ENCODE results near the gene GHRH. TPM values are rescaled to one million over a fixed set of nuclear protein-coding genes. Genes with fewer than 3 reads are reported as not detected.

Gene GHRH
- polyA plus RNA-seq, 2 of the 4 experiments (the other 2 are of a cell fraction), result not detected

- Histone ChIP-seq H3K27ac (no peak overlapping the region), H3K4me3 (no peak overlapping the region), H3K9me3 (no peaks in the 10 kb centered on the region), H3K4me2 (no peak overlapping the region), H3K4me1 (peaks cover 7% of the 10 kb centered on the region; the same call in 2 of the 3 replicates)
- no peak for DNase-seq (ENCODE audit: low read depth in 1 of 2, low spot score in 1 of 2)
- POLR2A ChIA-PET, result no interaction called here
- no peak for FAIRE-seq
- CTCF ChIA-PET, result interaction anchor here (1.4 to 13.7 kb wide), 3 partner anchors 11 to 330 kb away, joined by 4 to 105 read pairs (median 14); no protein-coding TSS in a partner anchor
- ATAC-seq, result no peak
- WGBS (ENCODE audit: missing lambda C conversion rate), result 86% methylated on average over 3 of the region's 3 CpGs
- TF ChIP-seq ESRRA (IDR thresholded peaks at IDR 0.05; ENCODE audit: borderline replicate concordance, low read length), result no peak
Observed at GRCh38 chr20:37204056-37204455, 57.6 kb downstream of the GHRH start.

- 61% methylated on average over 6 of the region's 6 CpGs for WGBS (ENCODE audit: missing lambda C conversion rate)
- H3K9me3 ChIP-seq, result no peaks in the 10 kb centered on the region
- ATAC-seq (peak; percentile 87 to 89), DNase-seq (ENCODE audit: low read depth in 1 of 2, low spot score in 1 of 2) (peak; percentile 70 to 72), FAIRE-seq (peak; percentile 49)
- peaks cover 7% of the 10 kb centered on the region; the same call in 2 of the 3 replicates for H3K4me1 ChIP-seq
- ChIA-PET POLR2A (no interaction called here), CTCF (interaction anchor here (0.6 to 13.7 kb wide), 13 partner anchors 10 to 339 kb away, joined by 3 to 105 read pairs (median 4); no protein-coding TSS in a partner anchor)
- H3K27ac ChIP-seq, result no peak overlapping the region
- H3K4me3 ChIP-seq, result no peak overlapping the region
- peak overlapping the region; percentile 15; the same call in 1 of the 3 replicates for H3K4me2 ChIP-seq
- TF ChIP-seq BCL3 (IDR thresholded peaks at IDR 0.05) (no peak), SMC3 (IDR thresholded peaks at IDR 0.05) (peak; percentile 66), CEBPB (IDR thresholded peaks at IDR 0.05) (peak in 1 of 2 experiments; percentile 41; a peak in 1 of 4 replicates), ESRRA (IDR thresholded peaks at IDR 0.05; ENCODE audit: borderline replicate concordance, low read length) (no peak), ZC3H11A (IDR thresholded peaks at IDR 0.05) (no peak), HDAC2 (IDR thresholded peaks at IDR 0.05) (no peak), FOSL2 (IDR thresholded peaks at IDR 0.05) (no peak), FOSL2 (CRISPR knock-in tag; IDR thresholded peaks at IDR 0.05) (peak; percentile 80), RAD21 (conservative IDR thresholded peaks at IDR 0.05 in 1 of 2, IDR thresholded peaks at IDR 0.05 in 1 of 2) (peak; percentile 28 to 33)
- TF ChIP-seq, protein P1, sequence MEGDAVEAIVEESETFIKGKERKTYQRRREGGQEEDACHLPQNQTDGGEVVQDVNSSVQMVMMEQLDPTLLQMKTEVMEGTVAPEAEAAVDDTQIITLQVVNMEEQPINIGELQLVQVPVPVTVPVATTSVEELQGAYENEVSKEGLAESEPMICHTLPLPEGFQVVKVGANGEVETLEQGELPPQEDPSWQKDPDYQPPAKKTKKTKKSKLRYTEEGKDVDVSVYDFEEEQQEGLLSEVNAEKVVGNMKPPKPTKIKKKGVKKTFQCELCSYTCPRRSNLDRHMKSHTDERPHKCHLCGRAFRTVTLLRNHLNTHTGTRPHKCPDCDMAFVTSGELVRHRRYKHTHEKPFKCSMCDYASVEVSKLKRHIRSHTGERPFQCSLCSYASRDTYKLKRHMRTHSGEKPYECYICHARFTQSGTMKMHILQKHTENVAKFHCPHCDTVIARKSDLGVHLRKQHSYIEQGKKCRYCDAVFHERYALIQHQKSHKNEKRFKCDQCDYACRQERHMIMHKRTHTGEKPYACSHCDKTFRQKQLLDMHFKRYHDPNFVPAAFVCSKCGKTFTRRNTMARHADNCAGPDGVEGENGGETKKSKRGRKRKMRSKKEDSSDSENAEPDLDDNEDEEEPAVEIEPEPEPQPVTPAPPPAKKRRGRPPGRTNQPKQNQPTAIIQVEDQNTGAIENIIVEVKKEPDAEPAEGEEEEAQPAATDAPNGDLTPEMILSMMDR (IDR thresholded peaks at IDR 0.05), result peak; percentile 86
Observed at GRCh38 chr20:37202267-37202943, 59.2 kb downstream of the GHRH start.

- 72% methylated on average over 2 of the region's 2 CpGs for WGBS (ENCODE audit: missing lambda C conversion rate)
- CTCF ChIA-PET, result interaction anchor here (1.0 to 3.1 kb wide), 7 partner anchors 10 to 340 kb away, joined by 3 to 24 read pairs (median 4); no protein-coding TSS in a partner anchor
- Histone ChIP-seq H3K27ac (no peak overlapping the region), H3K9me3 (no peaks in the 10 kb centered on the region), H3K4me1 (peaks cover 7% of the 10 kb centered on the region; the same call in 2 of the 3 replicates), H3K4me3 (no peak overlapping the region), H3K4me2 (peak overlapping the region; percentile 15; the same call in 1 of the 3 replicates)
- no peak for FAIRE-seq
- POLR2A ChIA-PET, result interaction anchor here (0.7 kb wide), 1 partner anchor 23 kb away, joined by 3 read pairs; the partner anchor contains the start of genes MROH8 and RPN2
- no peak for ATAC-seq
- no peak for DNase-seq (ENCODE audit: low read depth in 1 of 2, low spot score in 1 of 2)
- TF ChIP-seq BHLHE40 (IDR thresholded peaks at IDR 0.05; ENCODE audit: low read depth, low read length) (no peak), FOSB (CRISPR knock-in tag; IDR thresholded peaks at IDR 0.05) (no peak), FOXS1 (CRISPR knock-in tag; IDR thresholded peaks at IDR 0.05) (no peak), NPAS2 (CRISPR knock-in tag; IDR thresholded peaks at IDR 0.05; ENCODE audit: borderline replicate concordance) (no peak), JUN (IDR thresholded peaks at IDR 0.05) (no peak), SREBF2 (IDR thresholded peaks at IDR 0.05) (no peak), ESRRA (IDR thresholded peaks at IDR 0.05; ENCODE audit: borderline replicate concordance, low read length) (no peak), RARB (CRISPR knock-in tag; IDR thresholded peaks at IDR 0.05) (no peak), POLR2AphosphoS2 (conservative IDR thresholded peaks at IDR 0.05; ENCODE audit: low read length) (no peak), HOXB13 (CRISPR knock-in tag; IDR thresholded peaks at IDR 0.05; ENCODE audit: low read depth) (no peak), CBX2 (IDR thresholded peaks at IDR 0.05; ENCODE audit: borderline replicate concordance, low read depth) (no peak)
- TF ChIP-seq, protein P1 (IDR thresholded peaks at IDR 0.05), result no peak
- TF ChIP-seq, protein P2, sequence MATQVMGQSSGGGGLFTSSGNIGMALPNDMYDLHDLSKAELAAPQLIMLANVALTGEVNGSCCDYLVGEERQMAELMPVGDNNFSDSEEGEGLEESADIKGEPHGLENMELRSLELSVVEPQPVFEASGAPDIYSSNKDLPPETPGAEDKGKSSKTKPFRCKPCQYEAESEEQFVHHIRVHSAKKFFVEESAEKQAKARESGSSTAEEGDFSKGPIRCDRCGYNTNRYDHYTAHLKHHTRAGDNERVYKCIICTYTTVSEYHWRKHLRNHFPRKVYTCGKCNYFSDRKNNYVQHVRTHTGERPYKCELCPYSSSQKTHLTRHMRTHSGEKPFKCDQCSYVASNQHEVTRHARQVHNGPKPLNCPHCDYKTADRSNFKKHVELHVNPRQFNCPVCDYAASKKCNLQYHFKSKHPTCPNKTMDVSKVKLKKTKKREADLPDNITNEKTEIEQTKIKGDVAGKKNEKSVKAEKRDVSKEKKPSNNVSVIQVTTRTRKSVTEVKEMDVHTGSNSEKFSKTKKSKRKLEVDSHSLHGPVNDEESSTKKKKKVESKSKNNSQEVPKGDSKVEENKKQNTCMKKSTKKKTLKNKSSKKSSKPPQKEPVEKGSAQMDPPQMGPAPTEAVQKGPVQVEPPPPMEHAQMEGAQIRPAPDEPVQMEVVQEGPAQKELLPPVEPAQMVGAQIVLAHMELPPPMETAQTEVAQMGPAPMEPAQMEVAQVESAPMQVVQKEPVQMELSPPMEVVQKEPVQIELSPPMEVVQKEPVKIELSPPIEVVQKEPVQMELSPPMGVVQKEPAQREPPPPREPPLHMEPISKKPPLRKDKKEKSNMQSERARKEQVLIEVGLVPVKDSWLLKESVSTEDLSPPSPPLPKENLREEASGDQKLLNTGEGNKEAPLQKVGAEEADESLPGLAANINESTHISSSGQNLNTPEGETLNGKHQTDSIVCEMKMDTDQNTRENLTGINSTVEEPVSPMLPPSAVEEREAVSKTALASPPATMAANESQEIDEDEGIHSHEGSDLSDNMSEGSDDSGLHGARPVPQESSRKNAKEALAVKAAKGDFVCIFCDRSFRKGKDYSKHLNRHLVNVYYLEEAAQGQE (IDR thresholded peaks at IDR 0.05), result no peak
- TF ChIP-seq, protein P3, sequence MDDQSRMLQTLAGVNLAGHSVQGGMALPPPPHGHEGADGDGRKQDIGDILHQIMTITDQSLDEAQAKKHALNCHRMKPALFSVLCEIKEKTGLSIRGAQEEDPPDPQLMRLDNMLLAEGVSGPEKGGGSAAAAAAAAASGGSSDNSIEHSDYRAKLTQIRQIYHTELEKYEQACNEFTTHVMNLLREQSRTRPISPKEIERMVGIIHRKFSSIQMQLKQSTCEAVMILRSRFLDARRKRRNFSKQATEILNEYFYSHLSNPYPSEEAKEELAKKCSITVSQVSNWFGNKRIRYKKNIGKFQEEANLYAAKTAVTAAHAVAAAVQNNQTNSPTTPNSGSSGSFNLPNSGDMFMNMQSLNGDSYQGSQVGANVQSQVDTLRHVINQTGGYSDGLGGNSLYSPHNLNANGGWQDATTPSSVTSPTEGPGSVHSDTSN (IDR thresholded peaks at IDR 0.05), result no peak
Observed at GRCh38 chr20:37201827-37202162, 59.8 kb downstream of the GHRH start.
